Neural cell (in vitro differentiated cells): ENCODE data around the gene KIT.

ENCODE experiments used
- EP300 ChIP-seq: fragments of 450-650 bp; conservative IDR thresholded peaks from 2 replicates; pipeline ENCODE4 v1.6.1; 2014; ENCODE audit warnings: antibody characterized with exemption, mild to moderate bottlenecking, moderate library complexity; ENCODE audit not compliant: poor library complexity, severe bottlenecking
- POLR2AphosphoS5 ChIP-seq: IDR thresholded peaks from 2 replicates; pipeline ENCODE4 v1.6.1; 2012
- RAD21 ChIP-seq: fragments of 450-650 bp; conservative IDR thresholded peaks from 2 replicates; pipeline ENCODE4 v1.6.1; 2014; ENCODE audit warnings: antibody characterized with exemption, mild to moderate bottlenecking, moderate library complexity

- TF ChIP-seq RAD21 (no peak), POLR2AphosphoS5 (no peak), EP300 (no peak)
Measured at GRCh38 chr4:54661169-54661568, 3.4 kb downstream of the KIT start.
